WI38 (cell line): ENCODE data around the gene ZNF487.
"Not testable (repeated sequence)": the region's sequence is repeated elsewhere in the genome, so short reads cannot be mapped to it uniquely, and the experiment has no call there.

ENCODE experiments used
- H3K4me3 ChIP-seq: 2 replicates; pipeline ENCODE4 v1.5.1; 2011; ENCODE audit warnings: low read depth, mild to moderate bottlenecking, control low read depth, low read length
- TF ChIP-seq, protein P1 (sequence below): IDR thresholded peaks from 2 replicates; pipeline ENCODE4 v1.5.1; 2012; ENCODE audit warnings: low read depth, mild to moderate bottlenecking, control low read depth, low read length

The ZNF487 gene

DNA sequence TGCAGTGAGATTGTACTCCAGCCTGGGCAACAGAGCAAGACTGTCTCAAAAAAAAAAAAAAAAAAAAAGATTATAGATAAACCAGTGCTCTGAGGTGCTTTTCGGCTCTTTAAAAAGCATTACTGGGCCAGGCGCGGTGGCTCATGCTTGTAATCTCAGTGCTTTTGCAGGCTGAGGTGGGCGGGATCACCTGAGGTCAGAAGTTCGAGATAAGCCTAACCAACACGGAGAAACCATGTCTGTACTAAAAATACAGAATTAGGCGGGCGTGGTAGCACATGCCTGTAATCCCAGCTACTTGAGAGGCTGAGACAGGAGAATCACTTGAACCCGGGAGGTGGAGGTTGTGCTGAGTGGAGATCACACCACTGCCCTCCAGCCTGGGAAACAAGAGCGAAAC, 21.4 kb upstream of the ZNF487 start:
- TF ChIP-seq, protein P1, sequence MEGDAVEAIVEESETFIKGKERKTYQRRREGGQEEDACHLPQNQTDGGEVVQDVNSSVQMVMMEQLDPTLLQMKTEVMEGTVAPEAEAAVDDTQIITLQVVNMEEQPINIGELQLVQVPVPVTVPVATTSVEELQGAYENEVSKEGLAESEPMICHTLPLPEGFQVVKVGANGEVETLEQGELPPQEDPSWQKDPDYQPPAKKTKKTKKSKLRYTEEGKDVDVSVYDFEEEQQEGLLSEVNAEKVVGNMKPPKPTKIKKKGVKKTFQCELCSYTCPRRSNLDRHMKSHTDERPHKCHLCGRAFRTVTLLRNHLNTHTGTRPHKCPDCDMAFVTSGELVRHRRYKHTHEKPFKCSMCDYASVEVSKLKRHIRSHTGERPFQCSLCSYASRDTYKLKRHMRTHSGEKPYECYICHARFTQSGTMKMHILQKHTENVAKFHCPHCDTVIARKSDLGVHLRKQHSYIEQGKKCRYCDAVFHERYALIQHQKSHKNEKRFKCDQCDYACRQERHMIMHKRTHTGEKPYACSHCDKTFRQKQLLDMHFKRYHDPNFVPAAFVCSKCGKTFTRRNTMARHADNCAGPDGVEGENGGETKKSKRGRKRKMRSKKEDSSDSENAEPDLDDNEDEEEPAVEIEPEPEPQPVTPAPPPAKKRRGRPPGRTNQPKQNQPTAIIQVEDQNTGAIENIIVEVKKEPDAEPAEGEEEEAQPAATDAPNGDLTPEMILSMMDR = no peak
- H3K4me3 ChIP-seq = no peak overlapping the region

GRCh38 chr10:43417950-43418768, 18.8 kb upstream of the ZNF487 start:
- H3K4me3 ChIP-seq = no peak overlapping the region
- TF ChIP-seq, protein P1 = no peak

DNA sequence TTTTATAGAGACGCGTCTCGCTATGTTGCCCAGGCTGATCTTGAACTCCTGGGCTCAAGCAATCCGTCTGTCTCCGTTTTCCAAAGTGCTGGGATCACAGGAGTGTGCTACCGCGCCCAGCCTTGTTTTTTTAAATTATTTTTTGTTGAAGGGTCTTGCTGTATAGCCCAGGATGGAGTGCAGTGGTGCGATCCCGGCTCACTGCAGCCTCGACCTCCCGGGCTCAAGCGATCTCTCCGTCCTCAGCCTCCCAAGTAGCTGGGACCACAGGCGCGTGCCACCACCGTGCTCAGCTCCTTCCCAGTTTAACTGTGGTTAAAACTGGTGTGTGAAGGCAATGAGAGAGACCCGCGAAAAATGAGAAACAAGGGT, 16.9 kb upstream of the ZNF487 start:
- peak overlapping the region; percentile 53 for H3K4me3 ChIP-seq

GRCh38 chr10:43420369-43421200, 16.3 kb upstream of the ZNF487 start:
- TF ChIP-seq, protein P1 = no peak
- peak overlapping the region; percentile 53 for H3K4me3 ChIP-seq

More for the DNA sequence above, 16.9 kb upstream of the ZNF487 start:
- TF ChIP-seq, protein P1 = no peak

GRCh38 chr10:43421201-43421507, 15.8 kb upstream of the ZNF487 start:
- peak overlapping the region; percentile 53 for H3K4me3 ChIP-seq

DNA sequence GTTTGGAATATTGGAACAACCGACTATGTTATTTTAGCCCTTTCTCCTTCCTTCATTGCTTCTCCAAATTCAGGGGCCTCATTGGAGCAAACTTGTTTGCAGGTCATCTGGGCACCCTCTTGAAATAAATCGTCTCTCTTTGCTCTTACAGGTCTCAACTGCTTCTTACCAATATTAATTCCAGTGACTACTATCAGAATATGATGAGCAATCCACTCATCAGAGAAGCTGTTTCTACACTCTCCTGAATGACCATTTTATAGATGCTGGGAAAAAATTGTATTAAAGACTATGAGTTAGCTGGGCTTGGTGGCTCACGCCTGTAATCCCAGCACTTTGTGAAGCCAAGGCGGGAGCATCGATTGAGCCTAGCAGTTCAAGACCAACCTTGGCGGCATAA, 15.4 kb upstream of the ZNF487 start:
- H3K4me3 ChIP-seq = no peak overlapping the region
- TF ChIP-seq, protein P1 = no peak

More at GRCh38 chr10:43421201-43421507, 15.8 kb upstream of the ZNF487 start:
- TF ChIP-seq, protein P1 = no peak

DNA sequence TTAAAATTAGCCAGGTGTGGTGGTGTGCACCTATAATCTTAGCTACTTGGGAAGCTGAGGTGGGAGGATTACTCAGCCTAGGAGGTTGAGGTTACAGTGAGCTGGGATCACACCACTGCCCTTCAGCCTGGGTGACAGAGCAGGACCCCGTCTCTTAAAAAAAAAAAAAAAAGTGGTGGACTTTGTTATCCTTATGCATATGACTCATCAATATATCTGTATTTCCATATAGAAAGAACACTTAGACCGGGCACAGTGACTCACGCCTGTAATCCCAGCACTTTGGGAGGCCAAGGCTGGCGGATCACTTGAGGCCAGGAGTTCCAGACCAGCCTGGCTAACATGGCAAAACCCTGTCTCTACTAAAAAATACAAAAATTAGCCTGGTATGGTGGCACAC, 15.0 kb upstream of the ZNF487 start:
- not testable (repeated sequence) for H3K4me3 ChIP-seq
